ENCODE results near the gene GLIS1. TPM values are rescaled to one million over a fixed set of nuclear protein-coding genes. Genes with fewer than 3 reads are reported as not detected.
A peak's percentile ranks its signal among the peaks of the same experiment; 100 is the strongest.

GLIS1 gene
- total and polyA plus RNA-seq, 7 donors = 0.03 to 0.40 (median 0.15) TPM

DNA sequence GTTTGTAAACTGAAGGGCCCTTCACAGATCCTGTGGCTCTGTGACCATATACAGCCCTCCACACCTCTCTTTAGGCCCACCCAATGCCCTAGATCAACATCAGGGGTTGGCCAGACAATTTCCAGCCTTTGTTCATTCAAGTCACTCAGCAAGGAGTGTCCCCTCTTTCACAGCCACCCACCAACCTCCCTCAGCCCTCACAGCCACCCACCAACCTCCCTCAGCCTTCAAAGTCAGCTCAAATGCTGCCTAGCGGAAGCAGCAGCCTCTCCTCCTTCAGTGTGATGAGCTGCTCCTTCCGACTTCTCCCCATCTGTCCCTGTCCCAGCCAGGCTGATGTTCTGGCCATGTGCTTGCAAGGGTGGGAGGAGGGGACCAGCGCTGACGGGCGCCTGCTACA lies 208.4 kb downstream of the GLIS1 start:
- no peak overlapping the region for H3K4me3 ChIP-seq
- no peaks in the 10 kb centered on the region for H3K4me1 ChIP-seq
- H3K9me3 ChIP-seq = no peaks in the 10 kb centered on the region
- no peaks in the 10 kb centered on the region for H3K36me3 ChIP-seq (ENCODE audit: insufficient read depth in 1 of 2, low read depth in 1 of 2)
- 93 to 97% (median 93%) methylated on average over 5 of the region's 5 CpGs for WGBS, 3 donors
- TF ChIP-seq, protein P1, sequence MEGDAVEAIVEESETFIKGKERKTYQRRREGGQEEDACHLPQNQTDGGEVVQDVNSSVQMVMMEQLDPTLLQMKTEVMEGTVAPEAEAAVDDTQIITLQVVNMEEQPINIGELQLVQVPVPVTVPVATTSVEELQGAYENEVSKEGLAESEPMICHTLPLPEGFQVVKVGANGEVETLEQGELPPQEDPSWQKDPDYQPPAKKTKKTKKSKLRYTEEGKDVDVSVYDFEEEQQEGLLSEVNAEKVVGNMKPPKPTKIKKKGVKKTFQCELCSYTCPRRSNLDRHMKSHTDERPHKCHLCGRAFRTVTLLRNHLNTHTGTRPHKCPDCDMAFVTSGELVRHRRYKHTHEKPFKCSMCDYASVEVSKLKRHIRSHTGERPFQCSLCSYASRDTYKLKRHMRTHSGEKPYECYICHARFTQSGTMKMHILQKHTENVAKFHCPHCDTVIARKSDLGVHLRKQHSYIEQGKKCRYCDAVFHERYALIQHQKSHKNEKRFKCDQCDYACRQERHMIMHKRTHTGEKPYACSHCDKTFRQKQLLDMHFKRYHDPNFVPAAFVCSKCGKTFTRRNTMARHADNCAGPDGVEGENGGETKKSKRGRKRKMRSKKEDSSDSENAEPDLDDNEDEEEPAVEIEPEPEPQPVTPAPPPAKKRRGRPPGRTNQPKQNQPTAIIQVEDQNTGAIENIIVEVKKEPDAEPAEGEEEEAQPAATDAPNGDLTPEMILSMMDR (IDR thresholded peaks at IDR 0.05) = no peak
- no peak overlapping the region for H3K27ac ChIP-seq
- ATAC-seq (no peak), DNase-seq (no peak)
- H3K27me3 ChIP-seq (ENCODE audit: insufficient read depth in 3 of 3, low read length in 2 of 3) = no peaks in the 10 kb centered on the region
- intact Hi-C loops (cut with DNase I) = no loop called here

DNA sequence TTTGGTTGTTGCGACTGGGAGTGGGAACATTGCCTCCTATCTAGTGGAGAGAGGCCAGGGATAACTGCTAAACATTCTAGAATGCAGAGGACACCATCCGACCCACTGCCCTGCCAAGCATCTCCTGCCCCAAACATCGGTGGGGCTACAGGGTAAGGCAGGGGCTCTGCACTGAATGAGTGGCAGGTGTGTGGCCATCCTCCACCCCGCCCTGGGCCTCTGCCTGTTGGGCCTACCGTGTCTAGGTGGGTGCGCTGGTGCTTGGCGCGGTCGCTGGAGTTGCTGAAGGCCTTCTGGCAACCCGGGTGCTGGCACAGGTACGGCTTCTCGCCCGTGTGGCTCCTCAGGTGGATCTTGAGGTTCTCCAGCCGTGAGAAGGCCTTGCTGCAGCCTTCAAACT lies 209.4 kb downstream of the GLIS1 start:
- ATAC-seq (no peak), DNase-seq (no peak)
- Histone ChIP-seq H3K4me3 (no peak overlapping the region), H3K4me1 (no peaks in the 10 kb centered on the region), H3K36me3 (ENCODE audit: insufficient read depth in 1 of 2, low read depth in 1 of 2) (no peaks in the 10 kb centered on the region), H3K27ac (no peak overlapping the region), H3K9me3 (no peaks in the 10 kb centered on the region), H3K27me3 (ENCODE audit: insufficient read depth in 3 of 3, low read length in 2 of 3) (no peaks in the 10 kb centered on the region)
- WGBS, 3 donors = 94 to 95% (median 95%) methylated on average over 14 of the region's 14 CpGs
- TF ChIP-seq, protein P1 (IDR thresholded peaks at IDR 0.05) = no peak
- intact Hi-C loops (cut with DNase I) = no loop called here

DNA sequence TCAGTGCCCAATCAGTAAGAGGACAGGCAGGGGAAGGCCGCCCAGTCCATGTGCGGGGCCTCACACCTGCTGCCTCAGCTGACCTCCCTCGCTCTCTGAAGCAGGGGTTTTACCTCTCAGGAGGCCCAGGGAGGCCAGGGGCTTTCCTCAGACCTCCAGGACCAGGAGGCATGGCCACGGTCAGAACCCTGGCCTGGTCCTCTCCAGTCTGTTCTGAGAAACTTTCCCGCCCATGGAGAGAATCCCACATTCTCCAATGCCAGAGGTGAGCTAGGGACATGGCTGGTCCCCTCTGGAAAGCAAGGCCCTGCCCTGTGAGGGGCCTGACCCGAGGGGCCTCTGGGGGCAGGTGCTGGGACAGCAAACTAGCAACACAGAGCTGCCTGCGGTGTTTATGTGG lies 211.6 kb downstream of the GLIS1 start:
- ATAC-seq = no peak
- H3K36me3 ChIP-seq (ENCODE audit: insufficient read depth in 1 of 2, low read depth in 1 of 2) = no peaks in the 10 kb centered on the region
- 84 to 95% (median 90%) methylated on average over 6 to 7 of the region's 7 CpGs for WGBS, 3 donors
- H3K27ac ChIP-seq = no peak overlapping the region
- no peaks in the 10 kb centered on the region for H3K27me3 ChIP-seq (ENCODE audit: insufficient read depth in 3 of 3, low read length in 2 of 3)
- no peaks in the 10 kb centered on the region for H3K9me3 ChIP-seq
- no peaks in the 10 kb centered on the region for H3K4me1 ChIP-seq
- no peak for DNase-seq
- TF ChIP-seq, protein P1 (IDR thresholded peaks at IDR 0.05) = no peak
- intact Hi-C loops (cut with DNase I) = no loop called here
- H3K4me3 ChIP-seq = no peak overlapping the region

DNA sequence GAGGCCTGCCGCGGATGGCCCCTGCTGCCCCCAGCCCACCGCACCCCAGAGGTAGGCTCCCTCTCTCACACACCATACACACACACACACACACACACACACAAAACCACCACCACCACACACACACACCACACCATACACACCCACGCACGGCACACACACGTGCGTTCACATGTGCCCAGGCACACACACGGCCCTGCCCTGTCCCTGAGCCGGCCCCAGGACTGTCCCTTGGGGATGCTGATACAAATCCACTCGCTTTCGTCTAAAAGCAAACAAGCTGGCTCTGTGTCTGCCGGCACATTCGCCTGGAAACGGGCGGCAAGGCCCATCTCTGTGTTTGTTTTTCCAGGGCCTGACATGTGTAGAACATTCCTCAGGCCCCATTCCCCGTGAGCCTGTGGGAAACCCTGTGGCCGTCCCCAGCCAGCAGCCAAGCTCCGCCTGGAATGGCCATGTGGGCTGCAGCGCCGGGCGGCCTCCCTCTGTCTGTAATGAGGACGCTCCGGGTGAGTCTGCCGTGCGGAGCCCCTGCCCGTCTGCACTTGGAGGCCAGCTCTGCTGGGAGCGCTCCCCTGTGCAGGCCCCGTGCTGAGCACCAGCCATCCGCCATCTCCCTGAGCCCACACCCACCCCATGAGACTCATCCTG lies 212.4 kb downstream of the GLIS1 start:
- Histone ChIP-seq H3K4me1 (no peaks in the 10 kb centered on the region), H3K27ac (no peak overlapping the region), H3K4me3 (no peak overlapping the region), H3K36me3 (ENCODE audit: insufficient read depth in 1 of 2, low read depth in 1 of 2) (no peaks in the 10 kb centered on the region), H3K9me3 (no peaks in the 10 kb centered on the region), H3K27me3 (ENCODE audit: insufficient read depth in 3 of 3, low read length in 2 of 3) (no peaks in the 10 kb centered on the region)
- ATAC-seq = peak in 2 of 4 donors; percentile 30 to 37
- TF ChIP-seq, protein P1 (IDR thresholded peaks at IDR 0.05) = no peak
- peak in 1 of 2 donors; percentile 59 for DNase-seq
- intact Hi-C loops (cut with DNase I) = no loop called here
- 49 to 62% (median 50%) methylated on average over 29 of the region's 29 CpGs for WGBS, 3 donors

DNA sequence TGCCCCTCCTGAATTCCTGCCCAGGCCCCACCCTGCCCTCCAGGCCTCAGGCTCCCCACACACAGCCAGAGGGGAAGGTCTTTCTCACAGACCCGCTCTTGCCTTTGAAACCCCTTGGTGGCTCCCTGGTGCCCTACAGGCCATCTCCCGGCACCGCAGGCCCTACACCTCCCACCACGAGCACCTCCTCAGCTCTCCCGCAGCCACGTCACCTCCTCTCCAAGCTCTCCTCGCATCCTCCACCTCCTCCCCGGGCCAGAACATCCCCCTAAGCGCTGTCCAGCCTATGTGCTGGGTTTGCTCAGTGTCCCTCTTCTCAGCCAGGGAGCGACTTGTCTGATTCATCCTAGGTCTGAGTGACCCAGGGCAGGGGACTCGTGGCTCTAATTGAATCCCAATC lies 213.4 kb downstream of the GLIS1 start:
- intact Hi-C loops (cut with DNase I) = no loop called here
- no peak for DNase-seq
- Histone ChIP-seq H3K9me3 (no peaks in the 10 kb centered on the region), H3K36me3 (ENCODE audit: insufficient read depth in 1 of 2, low read depth in 1 of 2) (no peaks in the 10 kb centered on the region), H3K27me3 (ENCODE audit: insufficient read depth in 3 of 3, low read length in 2 of 3) (no peaks in the 10 kb centered on the region), H3K4me3 (no peak overlapping the region), H3K27ac (no peak overlapping the region), H3K4me1 (no peaks in the 10 kb centered on the region)
- no peak for ATAC-seq
- WGBS, 3 donors = 84 to 91% (median 90%) methylated on average over 11 of the region's 11 CpGs
- TF ChIP-seq, protein P1 (IDR thresholded peaks at IDR 0.05) = no peak
